Mucosa of descending colon (tissue), 3 donors: Measurements from ENCODE around the gene KLF9. TPM values are rescaled to one million over a fixed set of nuclear protein-coding genes. Genes with fewer than 3 reads are reported as not detected.

Experiments used
- ATAC-seq: fragments of 200-7000 bp; cut with Tn5 transposase; one replicate; pipeline ENCODE4 v1.9.1; 2020; ENCODE audit warnings: mild to moderate bottlenecking, moderate library complexity
- DNase-seq, 3 donors: peaks; one replicate each; pipeline ENCODE4 v3.0.0-alpha.2; 2020
- H3K36me3 ChIP-seq: fragments of 200-600 bp; one replicate; pipeline ENCODE4 v1.8.0; 2021; ENCODE audit warnings: low read depth, mild to moderate bottlenecking
- H3K4me1 ChIP-seq: fragments of 200-600 bp; one replicate; pipeline ENCODE4 v1.8.0; 2021; ENCODE audit warnings: low read depth, mild to moderate bottlenecking
- H3K4me3 ChIP-seq: fragments of 200-600 bp; one replicate; pipeline ENCODE4 v1.8.0; 2021; ENCODE audit warnings: mild to moderate bottlenecking
- H3K9me3 ChIP-seq: fragments of 200-600 bp; one replicate; pipeline ENCODE4 v1.8.0; 2021; ENCODE audit warnings: mild to moderate bottlenecking
- intact Hi-C, 2 donors: fragments of 100-400 bp; cut with DNase I in 1 of 2; cut with micrococcal nuclease in 1 of 2; formaldehyde crosslinking; loops; one replicate each; pipeline versions ENCODE4 v1.11.0 to v1.11.1; 2022; cut with DNase I, micrococcal nuclease
- total RNA-seq, 3 donors: library from RNA; stranded (reverse); fragmentation: NEBNext Ultra II Directional in 2 of 3; extraction: Animal tissue kit (Norgen Biotek cat#: 25700) in 2 of 3; gene quantifications; one replicate each; pipeline versions ENCODE4 v1.2.1 to v1.2.4, GENCODE V29; 2021 to 2023
- TF ChIP-seq, protein P1 (sequence below): fragments of 200-600 bp; IDR thresholded peaks from one replicate; pipeline ENCODE4 v1.8.0; 2022; ENCODE audit warnings: antibody characterized with exemption, mild to moderate bottlenecking
- donor health status: DM: no; HTN: no; CAD: no; lungs with moderate emphysema.
- donor health status: DM: no; HTN: no; CAD: no.
- donor health status: DM: no; HTN: yes; CAD: no.

Gene KLF9
- total RNA-seq, 3 donors from 2014 or later, result 29.5 to 104 (median 45.4) TPM

- no peak overlapping the region for H3K4me3 ChIP-seq
- H3K36me3 ChIP-seq, result no peaks in the 10 kb centered on the region
- no peaks in the 10 kb centered on the region for H3K4me1 ChIP-seq
- no peak for DNase-seq
- intact Hi-C loops, result no loop called here
- no peaks in the 10 kb centered on the region for H3K9me3 ChIP-seq
- TF ChIP-seq, protein P1, sequence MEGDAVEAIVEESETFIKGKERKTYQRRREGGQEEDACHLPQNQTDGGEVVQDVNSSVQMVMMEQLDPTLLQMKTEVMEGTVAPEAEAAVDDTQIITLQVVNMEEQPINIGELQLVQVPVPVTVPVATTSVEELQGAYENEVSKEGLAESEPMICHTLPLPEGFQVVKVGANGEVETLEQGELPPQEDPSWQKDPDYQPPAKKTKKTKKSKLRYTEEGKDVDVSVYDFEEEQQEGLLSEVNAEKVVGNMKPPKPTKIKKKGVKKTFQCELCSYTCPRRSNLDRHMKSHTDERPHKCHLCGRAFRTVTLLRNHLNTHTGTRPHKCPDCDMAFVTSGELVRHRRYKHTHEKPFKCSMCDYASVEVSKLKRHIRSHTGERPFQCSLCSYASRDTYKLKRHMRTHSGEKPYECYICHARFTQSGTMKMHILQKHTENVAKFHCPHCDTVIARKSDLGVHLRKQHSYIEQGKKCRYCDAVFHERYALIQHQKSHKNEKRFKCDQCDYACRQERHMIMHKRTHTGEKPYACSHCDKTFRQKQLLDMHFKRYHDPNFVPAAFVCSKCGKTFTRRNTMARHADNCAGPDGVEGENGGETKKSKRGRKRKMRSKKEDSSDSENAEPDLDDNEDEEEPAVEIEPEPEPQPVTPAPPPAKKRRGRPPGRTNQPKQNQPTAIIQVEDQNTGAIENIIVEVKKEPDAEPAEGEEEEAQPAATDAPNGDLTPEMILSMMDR, result no peak
- peak; percentile 71 for ATAC-seq
These were observed 15.4 kb upstream of the KLF9 start for GRCh38 chr9:70429899-70430298.

- no peaks in the 10 kb centered on the region for H3K9me3 ChIP-seq
- intact Hi-C loops, result no loop called here
- DNase-seq, result no peak
- TF ChIP-seq, protein P1, result no peak
- no peaks in the 10 kb centered on the region for H3K36me3 ChIP-seq
- H3K4me1 ChIP-seq, result no peaks in the 10 kb centered on the region
- ATAC-seq, result no peak
- no peak overlapping the region for H3K4me3 ChIP-seq
These were observed 14.3 kb upstream of the KLF9 start for GRCh38 chr9:70428781-70429180.

DNA sequence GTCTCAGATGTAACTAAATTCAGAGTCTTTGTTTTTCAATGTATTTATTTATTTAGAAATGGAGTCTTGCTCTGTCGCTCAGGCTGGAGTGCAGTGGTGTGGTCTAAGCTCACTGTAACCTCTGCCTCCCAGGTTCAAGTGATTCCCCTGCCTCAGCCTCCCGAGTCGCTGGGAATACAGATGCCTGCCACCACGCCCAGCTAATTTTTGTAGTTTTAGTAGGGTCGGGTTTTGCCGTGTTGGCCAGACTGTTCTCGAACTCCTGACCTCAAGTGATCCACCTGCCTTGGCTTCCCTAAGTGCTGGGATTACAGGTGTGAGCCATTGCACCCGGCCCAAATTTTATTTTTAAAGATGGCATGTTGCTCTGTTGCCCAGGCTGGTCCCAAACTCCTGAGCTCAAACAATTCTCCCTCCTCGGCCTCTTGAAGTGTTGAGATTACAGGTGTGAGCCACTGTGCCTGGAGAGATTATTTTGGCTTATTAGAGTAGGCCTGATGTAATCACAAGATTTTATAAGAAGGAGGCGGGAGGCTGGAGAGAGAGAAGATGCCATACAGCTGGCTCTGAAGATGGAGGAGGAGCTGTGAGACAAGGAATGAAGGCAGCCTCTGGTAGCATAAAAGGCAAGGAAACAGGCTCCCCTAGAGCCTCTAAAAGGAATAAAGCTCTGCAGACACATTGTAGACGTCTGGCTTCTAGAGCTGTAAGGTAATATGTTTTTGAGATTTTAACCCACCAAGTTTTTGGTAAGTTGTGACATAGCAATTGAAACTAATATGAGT is 12.9 kb upstream of the KLF9 start:
- TF ChIP-seq, protein P1, result no peak
- DNase-seq (no peak), ATAC-seq (peak; percentile 22)
- intact Hi-C loops, result no loop called here
- H3K4me3 ChIP-seq, result no peak overlapping the region
- H3K36me3 ChIP-seq, result no peaks in the 10 kb centered on the region
- H3K9me3 ChIP-seq, result no peaks in the 10 kb centered on the region
- H3K4me1 ChIP-seq, result peaks cover 5% of the 10 kb centered on the region

- ATAC-seq (no peak), DNase-seq (no peak)
- Histone ChIP-seq H3K4me1 (peaks cover 19% of the 10 kb centered on the region), H3K4me3 (no peak overlapping the region), H3K9me3 (no peaks in the 10 kb centered on the region), H3K36me3 (no peaks in the 10 kb centered on the region)
- intact Hi-C loops, result no loop called here
- TF ChIP-seq, protein P1, result no peak
These were observed 10.7 kb upstream of the KLF9 start for GRCh38 chr9:70425192-70425591.

- peaks cover 3% of the 10 kb centered on the region for H3K36me3 ChIP-seq
- ATAC-seq, result no peak
- no peaks in the 10 kb centered on the region for H3K9me3 ChIP-seq
- H3K4me3 ChIP-seq, result no peak overlapping the region
- TF ChIP-seq, protein P1, result no peak
- no peak for DNase-seq
- H3K4me1 ChIP-seq, result peaks cover 32% of the 10 kb centered on the region
- intact Hi-C loops, result loop anchor here in 1 of 2 donors (5.0 kb wide), 1 partner anchor 55 kb away; no protein-coding TSS in a partner anchor
These were observed 8.1 kb upstream of the KLF9 start for GRCh38 chr9:70422371-70423043.
